ENCODE results near the gene HSD17B10.

- TF ChIP-seq CTCF (conservative IDR thresholded peaks at IDR 0.05 in 1 of 2, IDR thresholded peaks at IDR 0.05 in 1 of 2; ENCODE audit: extremely low read depth in 1 of 2, insufficient read depth in 1 of 2, low read depth in 1 of 2, low read length in 2 of 2) (no peak), EZH2 (IDR thresholded peaks at IDR 0.05; ENCODE audit: borderline replicate concordance, low read length) (no peak)
Observed at GRCh38 chrX:53422861-53423306, 11.3 kb downstream of the HSD17B10 start, which contains the start of gene RIBC1.

Measured in mammary epithelial cell (primary cell).